Neural progenitor cell (in vitro differentiated cells): Measurements from ENCODE around the gene CLCNKA.

Source experiments
- EZH2 ChIP-seq: fragments of 200-600 bp; sonication (generic); IDR thresholded peaks from 2 replicates; pipeline ENCODE4 v1.6.1; 2017; ENCODE audit warnings: antibody characterized with exemption, mild to moderate bottlenecking, moderate library complexity
- EZH2phosphoT487 ChIP-seq: fragments of 200-600 bp; sonication (generic); IDR thresholded peaks from 2 replicates; pipeline ENCODE4 v1.6.1; 2017; ENCODE audit warnings: antibody characterized with exemption
- TF ChIP-seq, protein P1 (sequence below): fragments of 200-600 bp; sonication (generic); IDR thresholded peaks from 2 replicates; pipeline ENCODE4 v1.5.1; 2017; ENCODE audit warnings: antibody characterized with exemption, mild to moderate bottlenecking

DNA sequence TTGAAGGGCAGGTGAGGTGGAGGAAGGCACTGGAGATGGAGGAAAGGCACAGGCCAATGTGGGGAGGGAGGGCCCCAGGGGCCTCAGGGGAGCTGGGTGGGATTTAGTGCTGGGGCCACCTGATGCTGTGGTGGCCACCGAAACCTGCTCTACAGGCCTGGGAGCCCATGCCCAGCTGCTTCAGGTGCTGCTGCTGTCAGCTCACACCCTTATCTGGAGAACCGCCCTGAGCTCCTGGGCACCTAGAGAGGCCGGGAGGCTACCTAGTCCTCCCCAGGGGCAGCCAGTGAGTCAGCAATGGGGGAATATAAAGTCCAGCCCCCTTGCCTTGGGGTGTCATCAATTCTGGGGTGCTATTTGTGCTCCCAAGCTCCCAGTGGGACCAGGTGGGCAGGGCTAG is 39.4 kb downstream of the CLCNKA start:
- TF ChIP-seq, protein P1, sequence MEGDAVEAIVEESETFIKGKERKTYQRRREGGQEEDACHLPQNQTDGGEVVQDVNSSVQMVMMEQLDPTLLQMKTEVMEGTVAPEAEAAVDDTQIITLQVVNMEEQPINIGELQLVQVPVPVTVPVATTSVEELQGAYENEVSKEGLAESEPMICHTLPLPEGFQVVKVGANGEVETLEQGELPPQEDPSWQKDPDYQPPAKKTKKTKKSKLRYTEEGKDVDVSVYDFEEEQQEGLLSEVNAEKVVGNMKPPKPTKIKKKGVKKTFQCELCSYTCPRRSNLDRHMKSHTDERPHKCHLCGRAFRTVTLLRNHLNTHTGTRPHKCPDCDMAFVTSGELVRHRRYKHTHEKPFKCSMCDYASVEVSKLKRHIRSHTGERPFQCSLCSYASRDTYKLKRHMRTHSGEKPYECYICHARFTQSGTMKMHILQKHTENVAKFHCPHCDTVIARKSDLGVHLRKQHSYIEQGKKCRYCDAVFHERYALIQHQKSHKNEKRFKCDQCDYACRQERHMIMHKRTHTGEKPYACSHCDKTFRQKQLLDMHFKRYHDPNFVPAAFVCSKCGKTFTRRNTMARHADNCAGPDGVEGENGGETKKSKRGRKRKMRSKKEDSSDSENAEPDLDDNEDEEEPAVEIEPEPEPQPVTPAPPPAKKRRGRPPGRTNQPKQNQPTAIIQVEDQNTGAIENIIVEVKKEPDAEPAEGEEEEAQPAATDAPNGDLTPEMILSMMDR, result no peak
- TF ChIP-seq EZH2, result no peak
- no peak for TF ChIP-seq EZH2phosphoT487
